Parathyroid adenoma (tissue), 2 donors: ENCODE measurements around the gene MAB21L2.

Experiments
- H2AFZ ChIP-seq: fragments of 300-600 bp; sonication (generic); one replicate; pipeline ENCODE4 v1.7.0; 2017; ENCODE audit warnings: antibody characterized with exemption, mild to moderate bottlenecking
- H3K27ac ChIP-seq: fragments of 300-600 bp; sonication (generic); one replicate; pipeline ENCODE4 v1.7.0; 2017
- H3K27me3 ChIP-seq: fragments of 300-600 bp; sonication (generic); one replicate; pipeline ENCODE4 v1.7.0; 2017; ENCODE audit warnings: low read length; ENCODE audit not compliant: control insufficient read depth, insufficient read depth
- H3K36me3 ChIP-seq: fragments of 300-600 bp; sonication (generic); one replicate; pipeline ENCODE4 v1.7.0; 2017; ENCODE audit warnings: low read length; ENCODE audit not compliant: control insufficient read depth, insufficient read depth
- H3K4me1 ChIP-seq: fragments of 300-600 bp; sonication (generic); one replicate; pipeline ENCODE4 v1.7.0; 2017; ENCODE audit warnings: control low read depth
- H3K4me2 ChIP-seq: fragments of 300-600 bp; sonication (generic); one replicate; pipeline ENCODE4 v1.7.0; 2017; ENCODE audit warnings: low read length
- H3K4me3 ChIP-seq: fragments of 300-600 bp; sonication (generic); one replicate; pipeline ENCODE4 v1.7.0; 2017; ENCODE audit warnings: low read depth, low read length
- H3K79me2 ChIP-seq: fragments of 300-600 bp; sonication (generic); one replicate; pipeline ENCODE4 v1.7.0; 2017; ENCODE audit warnings: control low read depth
- H3K9ac ChIP-seq: fragments of 300-600 bp; sonication (generic); one replicate; pipeline ENCODE4 v1.7.0; 2017; ENCODE audit warnings: mild to moderate bottlenecking
- H3K9me3 ChIP-seq: fragments of 300-600 bp; sonication (generic); one replicate; pipeline ENCODE4 v1.7.0; 2017; ENCODE audit warnings: low read length; ENCODE audit not compliant: control insufficient read depth
- CTCF ChIP-seq: fragments of 300-600 bp; sonication (generic); IDR thresholded peaks from one replicate; pipeline ENCODE4 v1.7.0; 2017; ENCODE audit warnings: antibody characterized with exemption, mild to moderate bottlenecking
- donor health status: primary hyperparathyroidism.

The MAB21L2 gene

DNA sequence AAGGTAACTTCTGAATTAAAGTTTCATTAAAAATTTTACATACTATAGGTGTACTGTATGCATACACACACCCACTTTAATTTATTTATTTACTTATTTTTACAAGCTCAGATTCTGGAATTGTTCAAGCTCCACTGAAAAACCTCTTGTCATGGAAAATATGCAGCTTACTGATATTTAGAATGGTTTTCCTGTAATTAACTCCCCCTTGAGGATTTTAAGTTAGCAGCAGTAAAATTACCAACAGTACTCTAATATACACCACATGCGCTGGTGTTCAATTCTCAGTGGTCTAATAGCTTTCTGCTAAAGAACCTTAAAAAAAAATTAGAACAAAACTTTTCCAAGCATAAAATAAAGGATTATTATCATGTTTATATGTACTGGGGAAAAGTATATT is 12.0 kb downstream of the MAB21L2 start:
- Histone ChIP-seq H3K4me2 (no peak overlapping the region), H3K4me3 (no peak overlapping the region), H3K9me3 (no peaks in the 10 kb centered on the region), H3K36me3 (no peaks in the 10 kb centered on the region), H3K27ac (no peak overlapping the region), H2AFZ (no peak overlapping the region), H3K79me2 (no peaks in the 10 kb centered on the region), H3K4me1 (no peaks in the 10 kb centered on the region), H3K27me3 (no peaks in the 10 kb centered on the region), H3K9ac (no peak overlapping the region)
- no peak for TF ChIP-seq CTCF

- Histone ChIP-seq H3K27me3 (no peaks in the 10 kb centered on the region), H3K4me1 (no peaks in the 10 kb centered on the region), H2AFZ (no peak overlapping the region), H3K9me3 (no peaks in the 10 kb centered on the region), H3K79me2 (no peaks in the 10 kb centered on the region), H3K36me3 (no peaks in the 10 kb centered on the region), H3K9ac (no peak overlapping the region), H3K4me3 (no peak overlapping the region), H3K27ac (no peak overlapping the region), H3K4me2 (no peak overlapping the region)
- no peak for TF ChIP-seq CTCF
These were observed 17.0 kb downstream of the MAB21L2 start for GRCh38 chr4:150598909-150599308.

DNA sequence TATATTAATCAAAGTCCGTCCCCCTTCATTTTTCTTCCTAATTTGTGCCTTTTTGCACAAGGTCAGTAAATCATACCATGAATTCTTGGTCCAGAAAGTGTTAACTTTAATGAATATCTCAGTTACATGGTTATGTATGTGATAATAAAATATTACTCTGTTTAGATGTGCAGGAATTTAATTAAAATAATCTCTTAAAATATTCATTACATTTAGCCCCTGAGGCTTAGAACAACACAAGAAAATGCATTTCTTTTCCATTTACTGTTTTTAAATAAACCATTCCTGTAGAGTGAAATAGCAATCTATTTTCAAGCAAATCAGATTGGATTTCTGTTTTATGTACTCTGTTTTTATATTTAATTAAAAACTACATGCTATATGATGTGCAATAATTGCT is 17.6 kb downstream of the MAB21L2 start:
- H3K4me1 ChIP-seq = no peaks in the 10 kb centered on the region
- no peaks in the 10 kb centered on the region for H3K79me2 ChIP-seq
- H2AFZ ChIP-seq = no peak overlapping the region
- H3K4me3 ChIP-seq = no peak overlapping the region
- H3K9ac ChIP-seq = no peak overlapping the region
- H3K4me2 ChIP-seq = no peak overlapping the region
- H3K9me3 ChIP-seq = no peaks in the 10 kb centered on the region
- no peaks in the 10 kb centered on the region for H3K27me3 ChIP-seq
- H3K36me3 ChIP-seq = no peaks in the 10 kb centered on the region
- no peak for TF ChIP-seq CTCF
- H3K27ac ChIP-seq = no peak overlapping the region

- no peak overlapping the region for H2AFZ ChIP-seq
- no peaks in the 10 kb centered on the region for H3K9me3 ChIP-seq
- no peak overlapping the region for H3K4me3 ChIP-seq
- H3K36me3 ChIP-seq = no peaks in the 10 kb centered on the region
- TF ChIP-seq CTCF = no peak
- no peak overlapping the region for H3K4me2 ChIP-seq
- no peaks in the 10 kb centered on the region for H3K27me3 ChIP-seq
- no peak overlapping the region for H3K9ac ChIP-seq
- no peak overlapping the region for H3K27ac ChIP-seq
- no peaks in the 10 kb centered on the region for H3K79me2 ChIP-seq
- no peaks in the 10 kb centered on the region for H3K4me1 ChIP-seq
These were observed 19.0 kb downstream of the MAB21L2 start for GRCh38 chr4:150600812-150601445.

DNA sequence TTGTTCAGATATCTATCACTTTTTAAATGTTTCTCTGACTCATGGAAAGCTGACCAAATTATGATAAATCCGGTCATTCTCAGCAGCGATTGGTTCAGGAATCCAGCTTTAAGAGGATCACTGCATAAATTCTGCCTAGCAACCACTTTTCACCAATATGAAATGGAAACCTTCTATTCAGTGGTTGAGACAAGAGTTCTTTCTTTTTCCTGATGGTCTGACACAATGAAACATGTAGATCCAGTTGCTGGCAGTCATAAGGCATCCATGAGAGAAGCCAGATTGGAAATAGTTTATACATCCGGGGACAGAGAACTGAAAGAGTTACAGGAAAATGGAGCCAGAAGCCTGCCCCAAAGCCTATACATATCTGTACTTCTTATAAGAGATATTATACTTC is 27.2 kb downstream of the MAB21L2 start:
- TF ChIP-seq CTCF = no peak
- H3K9ac ChIP-seq = no peak overlapping the region
- H3K9me3 ChIP-seq = no peaks in the 10 kb centered on the region
- no peak overlapping the region for H3K27ac ChIP-seq
- H3K79me2 ChIP-seq = no peaks in the 10 kb centered on the region
- no peak overlapping the region for H2AFZ ChIP-seq
- H3K4me1 ChIP-seq = no peaks in the 10 kb centered on the region
- no peak overlapping the region for H3K4me3 ChIP-seq
- no peaks in the 10 kb centered on the region for H3K36me3 ChIP-seq
- no peak overlapping the region for H3K4me2 ChIP-seq
- H3K27me3 ChIP-seq = no peaks in the 10 kb centered on the region
